ENCODE measurements around the gene ETFRF1.
A peak's percentile ranks its signal among the peaks of the same experiment; 100 is the strongest.

The ETFRF1 gene

GRCh38 chr12:25236190-25236589, 41.2 kb downstream of the ETFRF1 start:
- DNase-seq, result no peak

- DNase-seq, result no peak
These were observed 41.6 kb downstream of the ETFRF1 start for GRCh38 chr12:25236626-25237025.

- DNase-seq, result no peak
These were observed 46.4 kb downstream of the ETFRF1 start for GRCh38 chr12:25241167-25242020.

- no peak for DNase-seq
These were observed 48.1 kb downstream of the ETFRF1 start for GRCh38 chr12:25242981-25243679.

GRCh38 chr12:25243680-25243990, 48.6 kb downstream of the ETFRF1 start:
- no peak for DNase-seq

GRCh38 chr12:25245491-25245890, 50.5 kb downstream of the ETFRF1 start:
- no peak for DNase-seq

GRCh38 chr12:25248137-25248536, 53.1 kb downstream of the ETFRF1 start:
- DNase-seq, result no peak

GRCh38 chr12:25248732-25249131, 53.7 kb downstream of the ETFRF1 start:
- no peak for DNase-seq

GRCh38 chr12:25249931-25250738, 55.1 kb downstream of the ETFRF1 start:
- peak; percentile 34 for DNase-seq

- peak; percentile 90 for DNase-seq
These were observed 56.0 kb downstream of the ETFRF1 start, which contains the start of gene KRAS for GRCh38 chr12:25250744-25251730. KRAS (minus strand) TSS chr12:25250929.

- DNase-seq, result no peak
These were observed 56.7 kb downstream of the ETFRF1 start for GRCh38 chr12:25251769-25252168.

GRCh38 chr12:25252946-25253345, 57.9 kb downstream of the ETFRF1 start:
- DNase-seq, result no peak

GRCh38 chr12:25253371-25254068, 58.5 kb downstream of the ETFRF1 start:
- DNase-seq, result no peak

GRCh38 chr12:25254271-25254880, 59.3 kb downstream of the ETFRF1 start:
- no peak for DNase-seq
